ENCODE results near the gene PLD4.

- TF ChIP-seq CTCF (IDR thresholded peaks at IDR 0.05; ENCODE audit: low read depth, low read length, poor library complexity, severe bottlenecking) (no peak), EZH2phosphoT487 (IDR thresholded peaks at IDR 0.05; ENCODE audit: borderline replicate concordance, low read length) (no peak)
These were observed 3.9 kb downstream of the PLD4 start for GRCh38 chr14:104928391-104929133.
